HEK293T (cell line): ENCODE measurements around the gene NFATC1.

Source experiments
- CTBP1 ChIP-seq: fragments of 450-650 bp; IDR thresholded peaks from 2 replicates; pipeline ENCODE4 v1.6.1; 2016; ENCODE audit warnings: borderline replicate concordance
- ELF4 ChIP-seq: fragments of 450-650 bp; IDR thresholded peaks from 2 replicates; pipeline ENCODE4 v1.6.1; 2017; ENCODE audit warnings: antibody characterized with exemption
- FOXA1 ChIP-seq: fragments of 450-650 bp; IDR thresholded peaks from 2 replicates; pipeline ENCODE4 v1.6.1; 2016; ENCODE audit warnings: mild to moderate bottlenecking
- FOXK2 ChIP-seq: fragments of 450-650 bp; IDR thresholded peaks from 2 replicates; pipeline ENCODE4 v1.6.1; 2016; ENCODE audit warnings: mild to moderate bottlenecking
- HDGF ChIP-seq: fragments of 450-650 bp; IDR thresholded peaks from 2 replicates; pipeline ENCODE4 v1.6.1; 2017; ENCODE audit warnings: antibody characterized with exemption, borderline replicate concordance
- LEF1 ChIP-seq: fragments of 450-650 bp; IDR thresholded peaks from 2 replicates; pipeline ENCODE4 v1.6.1; 2017; ENCODE audit warnings: mild to moderate bottlenecking, borderline replicate concordance
- PKNOX1 ChIP-seq: fragments of 450-650 bp; IDR thresholded peaks from 2 replicates; pipeline ENCODE4 v1.6.1; 2016
- SP1 ChIP-seq: fragments of 450-650 bp; IDR thresholded peaks from 2 replicates; pipeline ENCODE4 v1.6.1; 2017
- SUZ12 ChIP-seq: fragments of 450-650 bp; IDR thresholded peaks from 2 replicates; pipeline ENCODE4 v1.6.1; 2016; ENCODE audit warnings: mild to moderate bottlenecking
- TARDBP ChIP-seq: fragments of 450-650 bp; IDR thresholded peaks from 2 replicates; pipeline ENCODE4 v1.6.1; 2016
- ZNF384 ChIP-seq: fragments of 450-650 bp; IDR thresholded peaks from 2 replicates; pipeline ENCODE4 v1.6.1; 2016

- TF ChIP-seq PKNOX1 (no peak), HDGF (no peak), TARDBP (no peak), ELF4 (no peak), SUZ12 (no peak), SP1 (no peak), CTBP1 (no peak), FOXK2 (no peak), LEF1 (no peak), ZNF384 (no peak), FOXA1 (no peak)
Measured at GRCh38 chr18:79478484-79479115, 82.9 kb downstream of the NFATC1 start.
